Pancreas (tissue), 10 donors: ENCODE results near the gene ATG2A. TPM values are rescaled to one million over a fixed set of nuclear protein-coding genes. Genes with fewer than 3 reads are reported as not detected.

Experiments used
- ATAC-seq, 4 donors: fragments of 200-7000 bp; cut with Tn5 transposase; one replicate each; pipeline versions ENCODE4 v1.8.0 to v1.9.1; 2020; ENCODE audit warnings: mild to moderate bottlenecking in 4 of 4, moderate library complexity in 4 of 4
- DNase-seq, 6 donors: peaks; one replicate each; pipeline ENCODE4 v3.0.0-alpha.2; 2020
- FAIRE-seq: peaks from 2 replicates; lab custom pipeline; 2012; peaks lifted over from hg19 to GRCh38; lab: Jason Lieb, UNC
- H3K27ac ChIP-seq, 4 donors: fragments of 200-600 bp; sonication (generic); 1 replicate in 3 of 4; 2 replicates in 1 of 4; pipeline versions ENCODE4 v1.5.0 to v1.8.0; 2020
- H3K27me3 ChIP-seq, 4 donors: fragments of 200-600 bp; one replicate each; pipeline ENCODE4 v1.8.0; 2021
- H3K36me3 ChIP-seq, 3 donors: fragments of 200-600 bp; sonication (generic) in 1 of 3; one replicate each; pipeline versions ENCODE4 v1.5.0 to v1.8.0; 2020 to 2021
- H3K4me1 ChIP-seq, 3 donors: fragments of 200-600 bp; one replicate each; pipeline ENCODE4 v1.8.0; 2021
- H3K4me3 ChIP-seq, 4 donors: fragments of 200-600 bp; sonication (generic) in 2 of 4; one replicate each; pipeline versions ENCODE4 v1.5.0 to v1.8.0; 2020 to 2021
- H3K9me3 ChIP-seq, 4 donors: fragments of 200-600 bp; one replicate each; pipeline ENCODE4 v1.8.0; 2021
- WGBS, 2 donors: extraction: QIAGEN DNeasy Blood & Tissue Kit; methylation state at CpG; one replicate each; pipeline ENCODE4 v1.1.7; 2013; 5-methylcytosine and 5-hydroxymethylcytosine counted together
- intact Hi-C, 3 donors: fragments of 100-400 bp; cut with DNase I; formaldehyde crosslinking; loops; one replicate each; pipeline versions ENCODE4 v1.11.1 to v1.14.2; 2022
- polyA plus RNA-seq, 2 donors: library from polyadenylated mRNA; stranded (reverse); fragments of 200-250 nt; gene quantifications; one replicate each; pipeline ENCODE4 v1.2.3, GENCODE V29; 2013
- total RNA-seq, 6 donors: library from RNA; stranded (reverse); fragmentation: NEBNext Ultra II Directional in 4 of 6; extraction: Animal tissue kit (Norgen Biotek cat#: 25700) in 4 of 6; gene quantifications; one replicate each; pipeline versions ENCODE4 v1.2.1 to v1.2.4, GENCODE V29; 2021 to 2023
- TF ChIP-seq, protein P1 (sequence below), 4 donors: fragments of 200-600 bp; sonication (generic) in 3 of 4; IDR thresholded peaks; one replicate each; pipeline versions ENCODE4 v1.5.0 to v1.8.0; 2021; ENCODE audit warnings: antibody characterized with exemption in 4 of 4
- donor health status: healthy with polysubstance abuse.
- donor health status: DM: no; HTN: no; CAD: no; lungs with moderate emphysema.
- donor health status: DM: no; HTN: no; CAD: no.
- donor health status: control.
- donor health status: control.
- donor health status: Bipolar disorder and iron deficiency.
- donor health status: DM: yes; HTN: yes; CAD: no.
- donor health status: DM: no; HTN: no; CAD: no.
- donor health status: DM: no; HTN: no; CAD: no.
- donor health status: DM: yes; HTN: yes; CAD: no.

The ATG2A gene
- total and polyA plus RNA-seq, 8 donors: 13.3 to 34.1 (median 17.1) TPM

DNA sequence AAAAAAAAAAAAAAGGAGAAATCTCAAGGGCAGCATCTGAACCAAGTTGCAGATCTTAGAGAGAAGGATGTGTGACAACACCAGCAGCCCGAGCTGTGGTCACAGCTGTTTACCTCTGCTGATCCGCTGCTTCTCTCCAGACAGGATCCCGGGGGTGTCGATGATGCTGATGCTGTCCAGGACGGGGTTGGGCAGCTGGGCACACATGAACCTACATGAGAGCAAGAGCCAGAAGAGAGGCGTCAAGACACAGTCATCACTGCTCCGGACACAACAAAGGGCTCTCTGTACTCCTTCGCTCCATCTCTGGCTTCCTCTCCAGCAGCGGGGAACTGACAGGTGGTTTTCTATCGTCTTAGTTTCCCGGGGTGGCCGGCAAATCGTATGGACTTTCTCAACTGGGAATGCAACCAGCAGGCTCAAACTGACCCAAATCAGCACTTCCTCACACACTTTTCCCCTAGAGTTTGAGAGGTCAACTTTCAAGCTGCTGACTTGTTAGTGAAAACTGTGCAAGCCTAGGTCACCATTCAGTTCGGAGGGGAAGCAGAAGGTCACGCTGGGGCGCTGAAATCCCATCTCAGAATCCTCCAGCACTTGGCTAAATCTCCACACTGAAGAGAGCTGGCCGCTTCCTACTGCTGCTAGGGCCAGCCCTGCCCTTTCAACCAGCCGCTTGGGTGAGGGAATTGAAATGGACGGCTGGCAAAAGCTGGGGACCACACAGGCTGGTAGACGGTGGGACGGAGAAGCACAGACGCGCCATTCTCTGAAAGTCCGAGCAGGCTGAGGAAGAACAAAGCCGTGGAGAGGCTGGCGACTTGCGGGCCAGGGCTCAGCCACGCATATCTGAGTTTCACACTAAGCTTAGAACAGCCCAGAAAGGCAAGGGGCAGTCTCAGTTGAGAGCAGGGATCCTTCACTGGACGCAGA lies 42.4 kb downstream of the ATG2A start:
- Histone ChIP-seq H3K36me3 (peaks cover 0 to 9% (median 0%) of the 10 kb centered on the region in 3 donors), H3K27me3 (no peaks in the 10 kb centered on the region), H3K4me1 (peaks cover 4 to 20% (median 16%) of the 10 kb centered on the region in 3 donors), H3K27ac (no peak overlapping the region), H3K4me3 (no peak overlapping the region), H3K9me3 (no peaks in the 10 kb centered on the region)
- WGBS, 2 donors: 89 to 91% methylated on average over 29 of the region's 29 CpGs
- ATAC-seq (no peak), FAIRE-seq (no peak), DNase-seq (no peak)
- TF ChIP-seq, protein P1, sequence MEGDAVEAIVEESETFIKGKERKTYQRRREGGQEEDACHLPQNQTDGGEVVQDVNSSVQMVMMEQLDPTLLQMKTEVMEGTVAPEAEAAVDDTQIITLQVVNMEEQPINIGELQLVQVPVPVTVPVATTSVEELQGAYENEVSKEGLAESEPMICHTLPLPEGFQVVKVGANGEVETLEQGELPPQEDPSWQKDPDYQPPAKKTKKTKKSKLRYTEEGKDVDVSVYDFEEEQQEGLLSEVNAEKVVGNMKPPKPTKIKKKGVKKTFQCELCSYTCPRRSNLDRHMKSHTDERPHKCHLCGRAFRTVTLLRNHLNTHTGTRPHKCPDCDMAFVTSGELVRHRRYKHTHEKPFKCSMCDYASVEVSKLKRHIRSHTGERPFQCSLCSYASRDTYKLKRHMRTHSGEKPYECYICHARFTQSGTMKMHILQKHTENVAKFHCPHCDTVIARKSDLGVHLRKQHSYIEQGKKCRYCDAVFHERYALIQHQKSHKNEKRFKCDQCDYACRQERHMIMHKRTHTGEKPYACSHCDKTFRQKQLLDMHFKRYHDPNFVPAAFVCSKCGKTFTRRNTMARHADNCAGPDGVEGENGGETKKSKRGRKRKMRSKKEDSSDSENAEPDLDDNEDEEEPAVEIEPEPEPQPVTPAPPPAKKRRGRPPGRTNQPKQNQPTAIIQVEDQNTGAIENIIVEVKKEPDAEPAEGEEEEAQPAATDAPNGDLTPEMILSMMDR (IDR thresholded peaks at IDR 0.05): no peak
- intact Hi-C loops: no loop called here

DNA sequence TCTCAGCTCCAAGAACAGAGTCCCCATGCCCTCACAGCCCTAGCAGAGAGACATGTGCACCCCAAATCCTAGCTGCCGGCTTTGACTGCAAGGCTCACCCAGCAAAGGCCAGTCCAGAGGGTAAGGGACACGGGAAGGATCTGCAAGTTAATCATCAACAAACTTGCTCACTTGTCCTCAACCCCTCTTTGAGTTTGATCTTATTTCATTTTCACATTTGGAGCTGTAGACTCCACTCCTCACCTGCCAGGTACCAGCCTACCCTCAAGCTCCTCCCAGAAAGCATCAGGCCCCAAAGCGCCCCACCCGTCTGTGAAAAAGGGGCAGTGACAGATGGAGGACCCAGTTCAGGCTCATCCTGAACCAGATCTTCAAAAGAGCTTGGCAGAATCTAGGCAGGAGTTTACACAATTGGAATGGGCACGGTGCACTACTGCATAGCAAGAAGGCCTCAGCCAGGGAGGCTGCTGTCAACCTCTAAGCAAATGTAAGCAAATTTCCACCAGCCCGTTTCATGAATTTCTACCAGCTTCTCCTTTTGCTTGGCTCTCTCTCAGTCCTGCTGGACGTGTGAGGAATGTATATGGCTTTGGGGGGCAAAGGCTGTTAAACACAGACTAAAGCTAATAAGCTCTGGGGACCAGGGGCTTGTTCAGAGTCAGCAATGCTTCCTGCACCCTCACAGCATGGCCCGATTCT lies 44.1 kb downstream of the ATG2A start:
- FAIRE-seq: no peak
- H3K27me3 ChIP-seq: no peaks in the 10 kb centered on the region
- WGBS, 2 donors: 78 to 79% methylated on average over 8 of the region's 8 CpGs
- no peak overlapping the region for H3K4me3 ChIP-seq
- peaks cover 4 to 19% (median 12%) of the 10 kb centered on the region in 3 donors for H3K4me1 ChIP-seq
- TF ChIP-seq, protein P1 (IDR thresholded peaks at IDR 0.05): no peak
- H3K27ac ChIP-seq: no peak overlapping the region
- H3K9me3 ChIP-seq: no peaks in the 10 kb centered on the region
- H3K36me3 ChIP-seq: peaks cover 0 to 9% (median 0%) of the 10 kb centered on the region in 3 donors
- no peak for ATAC-seq
- intact Hi-C loops: no loop called here
- DNase-seq: no peak

DNA sequence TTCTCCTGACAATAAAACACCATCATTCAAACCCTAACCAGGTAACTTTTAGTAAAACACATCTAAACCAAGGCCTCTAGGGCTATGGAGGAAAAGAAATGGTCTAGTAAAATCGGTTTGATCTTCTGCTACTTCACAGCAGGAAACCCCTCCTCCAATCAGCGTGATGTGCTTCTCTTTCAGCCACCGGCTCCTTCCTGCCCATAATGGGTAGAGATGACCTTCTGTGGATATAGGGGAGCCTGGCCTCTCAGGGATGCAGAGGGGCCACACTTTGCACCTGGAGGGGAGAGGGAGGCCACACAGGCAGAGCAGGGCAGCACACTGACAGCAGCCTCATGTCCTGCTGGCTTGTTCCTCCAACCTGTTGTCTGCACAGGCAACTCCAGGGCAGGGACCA lies 45.5 kb downstream of the ATG2A start:
- Histone ChIP-seq H3K4me1 (peaks cover 4 to 9% (median 8%) of the 10 kb centered on the region in 3 donors), H3K27ac (peak overlapping the region in 1 of 4 donors; percentile 24), H3K4me3 (no peak overlapping the region)

DNA sequence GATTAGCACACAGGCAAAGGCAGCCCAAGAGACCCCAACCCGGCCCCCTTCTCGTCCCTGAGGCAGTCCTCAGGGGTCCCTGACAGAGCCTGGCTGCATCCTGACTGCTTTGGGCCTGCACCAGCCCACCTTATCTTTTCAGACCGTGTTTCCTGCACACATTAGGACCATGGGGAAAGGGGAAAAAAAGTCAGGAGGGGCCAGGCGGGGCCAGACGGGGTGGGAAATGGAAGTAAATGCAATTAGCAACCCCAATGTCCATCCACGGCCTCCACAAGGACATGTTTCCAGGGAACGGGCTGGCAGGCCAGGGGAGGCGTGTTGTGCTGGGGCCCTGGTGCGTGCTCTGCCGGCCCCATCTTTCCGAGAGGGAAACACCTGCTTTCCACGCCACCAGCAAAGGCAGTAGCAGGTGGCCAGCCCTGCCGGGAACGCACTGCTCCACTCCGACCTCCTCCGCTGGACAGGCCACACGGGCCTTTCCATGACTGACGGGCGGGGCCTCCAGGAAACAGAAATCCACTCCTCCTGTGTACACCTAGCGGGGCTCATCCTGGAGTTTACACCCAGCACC lies 46.0 kb downstream of the ATG2A start:
- no peak overlapping the region for H3K4me3 ChIP-seq
- FAIRE-seq (no peak), ATAC-seq (peak in 3 of 4 donors; percentile 12 to 60 (median 49)), DNase-seq (peak in 2 of 6 donors; percentile 20 to 54)
- no peaks in the 10 kb centered on the region for H3K27me3 ChIP-seq
- no peaks in the 10 kb centered on the region for H3K9me3 ChIP-seq
- TF ChIP-seq, protein P1 (IDR thresholded peaks at IDR 0.05): no peak
- WGBS, 2 donors: 74 to 78% methylated on average over 20 of the region's 20 CpGs
- peak overlapping the region in 2 of 4 donors; percentile 5 to 24 for H3K27ac ChIP-seq
- peaks cover under 1 to 4% (median 3%) of the 10 kb centered on the region in 3 donors for H3K4me1 ChIP-seq
- intact Hi-C loops: no loop called here
- peaks cover 0 to 9% (median 0%) of the 10 kb centered on the region in 3 donors for H3K36me3 ChIP-seq

More for the DNA sequence above, 45.5 kb downstream of the ATG2A start:
- TF ChIP-seq, protein P1 (IDR thresholded peaks at IDR 0.05): no peak
- H3K36me3 ChIP-seq: peaks cover 0 to 9% (median 0%) of the 10 kb centered on the region in 3 donors
- intact Hi-C loops: no loop called here
- 69 to 84% methylated on average over 3 of the region's 3 CpGs for WGBS, 2 donors
- DNase-seq: no peak
- H3K9me3 ChIP-seq: no peaks in the 10 kb centered on the region
- FAIRE-seq: no peak
- no peaks in the 10 kb centered on the region for H3K27me3 ChIP-seq
- no peak for ATAC-seq
